ENCODE data around the gene SMYD3. TPM values are rescaled to one million over a fixed set of nuclear protein-coding genes. Genes with fewer than 3 reads are reported as not detected.

Gene SMYD3
- total RNA-seq, 1 donor from 2014 or later, result 31.9 TPM

GRCh38 chr1:246086191-246086590 is 420.9 kb downstream of the SMYD3 start:
- H3K27ac Mint-ChIP-seq, result no peak overlapping the region
- peaks cover 15% of the 10 kb centered on the region for H3K9me3 Mint-ChIP-seq (ENCODE audit: low read depth)
- H3K36me3 Mint-ChIP-seq (ENCODE audit: insufficient read depth), result peaks cover 5% of the 10 kb centered on the region
- H3K4me1 Mint-ChIP-seq (ENCODE audit: low read depth), result peaks cover 1% of the 10 kb centered on the region
- H3K4me3 Mint-ChIP-seq (ENCODE audit: low read depth), result no peak overlapping the region
- no peak for TF ChIP-seq CTCF (IDR thresholded peaks at IDR 0.05; ENCODE audit: unreplicated experiment)
- no peak for DNase-seq (ENCODE audit: low spot score, unreplicated experiment)
- no peaks in the 10 kb centered on the region for H3K27me3 Mint-ChIP-seq

GRCh38 chr1:246083416-246083815 is 423.7 kb downstream of the SMYD3 start:
- Mint-ChIP-seq H3K27me3 (no peaks in the 10 kb centered on the region), H3K9me3 (ENCODE audit: low read depth) (peaks cover 25% of the 10 kb centered on the region), H3K4me1 (ENCODE audit: low read depth) (peaks cover 7% of the 10 kb centered on the region), H3K4me3 (ENCODE audit: low read depth) (no peak overlapping the region), H3K36me3 (ENCODE audit: insufficient read depth) (peaks cover 5% of the 10 kb centered on the region), H3K27ac (no peak overlapping the region)
- no peak for DNase-seq (ENCODE audit: low spot score, unreplicated experiment)
- no peak for TF ChIP-seq CTCF (IDR thresholded peaks at IDR 0.05; ENCODE audit: unreplicated experiment)

- TF ChIP-seq CTCF (IDR thresholded peaks at IDR 0.05; ENCODE audit: unreplicated experiment), result no peak
- Mint-ChIP-seq H3K36me3 (ENCODE audit: insufficient read depth) (peaks cover 5% of the 10 kb centered on the region), H3K9me3 (ENCODE audit: low read depth) (peaks cover 21% of the 10 kb centered on the region), H3K27ac (peak overlapping the region; percentile 77), H3K27me3 (no peaks in the 10 kb centered on the region), H3K4me1 (ENCODE audit: low read depth) (peaks cover 11% of the 10 kb centered on the region), H3K4me3 (ENCODE audit: low read depth) (no peak overlapping the region)
- no peak for DNase-seq (ENCODE audit: low spot score, unreplicated experiment)
Observed at GRCh38 chr1:246081856-246082668, 425.0 kb downstream of the SMYD3 start.

GRCh38 chr1:246081138-246081702 is 425.9 kb downstream of the SMYD3 start:
- DNase-seq (ENCODE audit: low spot score, unreplicated experiment), result no peak
- no peak for TF ChIP-seq CTCF (IDR thresholded peaks at IDR 0.05; ENCODE audit: unreplicated experiment)
- H3K4me3 Mint-ChIP-seq (ENCODE audit: low read depth), result no peak overlapping the region
- H3K36me3 Mint-ChIP-seq (ENCODE audit: insufficient read depth), result peaks cover 5% of the 10 kb centered on the region
- peaks cover 21% of the 10 kb centered on the region for H3K9me3 Mint-ChIP-seq (ENCODE audit: low read depth)
- H3K27me3 Mint-ChIP-seq, result no peaks in the 10 kb centered on the region
- H3K27ac Mint-ChIP-seq, result peak overlapping the region; percentile 77
- peaks cover 13% of the 10 kb centered on the region for H3K4me1 Mint-ChIP-seq (ENCODE audit: low read depth)

GRCh38 chr1:246080031-246080430 is 427.0 kb downstream of the SMYD3 start:
- H3K4me1 Mint-ChIP-seq (ENCODE audit: low read depth), result peaks cover 13% of the 10 kb centered on the region
- no peak overlapping the region for H3K27ac Mint-ChIP-seq
- no peaks in the 10 kb centered on the region for H3K27me3 Mint-ChIP-seq
- H3K36me3 Mint-ChIP-seq (ENCODE audit: insufficient read depth), result peaks cover 5% of the 10 kb centered on the region
- TF ChIP-seq CTCF (IDR thresholded peaks at IDR 0.05; ENCODE audit: unreplicated experiment), result no peak
- no peak for DNase-seq (ENCODE audit: low spot score, unreplicated experiment)
- H3K9me3 Mint-ChIP-seq (ENCODE audit: low read depth), result peaks cover 21% of the 10 kb centered on the region
- H3K4me3 Mint-ChIP-seq (ENCODE audit: low read depth), result no peak overlapping the region

Measured in progenitor cell of endocrine pancreas (in vitro differentiated cells).